Heart right ventricle (tissue), 16 donors: ENCODE data around the gene TWIST2. TPM values are rescaled to one million over a fixed set of nuclear protein-coding genes. Genes with fewer than 3 reads are reported as not detected.

ENCODE experiments used
- ATAC-seq, 8 donors: fragments of 200-7000 bp; cut with Tn5 transposase; one replicate each; pipeline ENCODE4 v1.9.1; 2020; ENCODE audit warnings: mild to moderate bottlenecking in 8 of 8, moderate library complexity in 8 of 8, moderate number of reproducible peaks in 1 of 8
- DNase-seq, 2 donors: peaks; one replicate each; pipeline ENCODE4 v3.0.0-alpha.2; 2020
- H3K27ac ChIP-seq, 10 donors: fragments of 200-600 bp; sonication (generic) in 2 of 10; one replicate each; pipeline versions ENCODE4 v1.5.0 to v1.8.0; 2020 to 2022; ENCODE audit warnings: mild to moderate bottlenecking in 3 of 10
- H3K27me3 ChIP-seq, 7 donors: fragments of 200-600 bp; one replicate each; pipeline ENCODE4 v1.8.0; 2021 to 2022; ENCODE audit warnings: mild to moderate bottlenecking in 2 of 7
- H3K36me3 ChIP-seq, 9 donors: fragments of 200-600 bp; sonication (generic) in 1 of 9; one replicate each; pipeline versions ENCODE4 v1.5.0 to v1.8.0; 2020 to 2022; ENCODE audit warnings: mild to moderate bottlenecking in 2 of 9
- H3K4me1 ChIP-seq, 9 donors: fragments of 200-600 bp; sonication (generic) in 1 of 9; one replicate each; pipeline versions ENCODE4 v1.5.0 to v1.8.0; 2020 to 2022; ENCODE audit warnings: mild to moderate bottlenecking in 4 of 9
- H3K4me3 ChIP-seq, 10 donors: fragments of 200-600 bp; sonication (generic) in 2 of 10; one replicate each; pipeline versions ENCODE4 v1.5.0 to v1.8.0; 2020 to 2022; ENCODE audit warnings: mild to moderate bottlenecking in 7 of 10, moderate library complexity in 2 of 10
- H3K9me3 ChIP-seq, 11 donors: fragments of 200-600 bp in 10 of 11; sonication (generic) in 2 of 11; one replicate each; pipeline versions ENCODE4 v1.5.0 to v1.8.0; 2013 to 2022; ENCODE audit warnings: mild to moderate bottlenecking in 2 of 11, control low read depth in 1 of 11, moderate library complexity in 1 of 11
- CTCF ChIP-seq, 9 donors: fragments of 200-600 bp; sonication (generic) in 2 of 9; IDR thresholded peaks; one replicate each; pipeline versions ENCODE4 v1.5.0 to v1.8.0; 2021 to 2022; ENCODE audit warnings: antibody characterized with exemption in 9 of 9, mild to moderate bottlenecking in 5 of 9, moderate library complexity in 1 of 9
- WGBS, 2 donors: extraction: QIAGEN DNeasy Blood & Tissue Kit; methylation state at CpG; one replicate each; pipeline ENCODE4 v1.1.7; 2013; ENCODE audit warnings: inconsistent platforms in 1 of 2; 5-methylcytosine and 5-hydroxymethylcytosine counted together
- intact Hi-C, 10 donors: fragments of 100-400 bp; cut with DNase I; formaldehyde crosslinking; loops; one replicate each; pipeline versions ENCODE4 v1.11.1 to v1.14.2; 2022
- polyA plus RNA-seq, 2 donors: library from polyadenylated mRNA; stranded (reverse); fragments of 200-250 nt; gene quantifications; one replicate each; pipeline ENCODE4 v1.2.3, GENCODE V29; 2013
- total RNA-seq, 10 donors: library from RNA; stranded (reverse); fragmentation: NEBNext Ultra II Directional in 3 of 10; extraction: Animal tissue kit (Norgen Biotek cat#: 25700) in 3 of 10; gene quantifications; one replicate each; pipeline versions ENCODE4 v1.2.1 to v1.2.4, GENCODE V29; 2021 to 2023
- donor health status: Arrhythmogenic right ventricular cardiomyopathy.
- donor health status: ischemic (EF 13 %, LVEDD 7.1; RV severe dilation, severe dysfunction).
- donor health status: healthy with polysubstance abuse.
- donor health status: DM: no; HTN: yes; CAD: no.
- donor health status: DM: no; HTN: no; CAD: no.
- donor health status: ischemic (EF 25% LVEDD 6.9; RV normal size, moderate dysfunction).
- donor health status: ischemic (EF 25% LVEDD 5.7; RV mildly dilated, moderate dysfunction).
- donor health status: healthy.
- donor health status: DM: yes; HTN: yes; CAD: no.
- donor health status: Ischemic cardiomyopathy.
- donor health status: ischemic (EF 35%, LVEDD 5.7; RV mildly dilated, moderate dysfunction).
- donor health status: nonischemic (EF 11% LVEDD 7.7; RV severe dilation, severe dysfunction).
- donor health status: DM: yes; HTN: yes; CAD: no.
- donor health status: PGD.
- donor health status: ischemic (EF 29% LVEDD 5.4; RV normal size, mild dysfunction).
- donor health status: nonischemic (EF 23%, LVEDD 6.1; RV moderate dilation, normal function).

TWIST2 gene
- total and polyA plus RNA-seq, 12 donors, result 0.19 to 3.5 (median 1.1) TPM

DNA sequence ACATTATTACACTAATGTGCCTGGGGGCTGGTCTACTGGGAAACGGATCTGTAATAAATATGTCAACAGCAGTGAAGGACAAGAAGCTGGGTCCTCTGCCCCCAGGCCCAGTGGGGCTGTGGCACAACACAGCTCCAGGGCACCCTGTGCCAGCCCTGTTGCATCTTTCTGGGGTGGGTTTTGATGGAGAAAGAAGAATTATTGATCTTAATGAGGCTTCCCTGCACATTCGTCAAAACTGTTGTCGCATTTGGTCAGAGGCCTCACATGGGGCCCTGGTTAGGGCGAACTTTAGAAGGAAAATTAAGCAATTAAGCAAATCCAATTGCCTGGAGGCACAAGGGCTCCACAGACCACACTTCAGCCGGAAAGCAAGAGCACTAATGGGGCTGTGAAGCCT lies 30.0 kb upstream of the TWIST2 start:
- peaks cover 0 to 78% (median 39%) of the 10 kb centered on the region in 7 donors for H3K27me3 ChIP-seq
- no peak for DNase-seq
- no peak for ATAC-seq
- no peaks in the 10 kb centered on the region for H3K4me1 ChIP-seq
- no peak for TF ChIP-seq CTCF (IDR thresholded peaks at IDR 0.05)
- H3K27ac ChIP-seq, result no peak overlapping the region
- no peaks in the 10 kb centered on the region for H3K36me3 ChIP-seq
- intact Hi-C loops, result no loop called here
- WGBS, 2 donors, result 66 to 67% methylated on average over 5 of the region's 5 CpGs
- no peak overlapping the region for H3K4me3 ChIP-seq
- H3K9me3 ChIP-seq, result peaks cover 0 to 2% (median 0%) of the 10 kb centered on the region in 11 donors

GRCh38 chr2:238818561-238818960 lies 29.3 kb upstream of the TWIST2 start:
- ATAC-seq, result no peak
- H3K36me3 ChIP-seq, result no peaks in the 10 kb centered on the region
- H3K9me3 ChIP-seq, result peaks cover 0 to 4% (median 0%) of the 10 kb centered on the region in 11 donors
- no peaks in the 10 kb centered on the region for H3K4me1 ChIP-seq
- intact Hi-C loops, result no loop called here
- no peak overlapping the region for H3K4me3 ChIP-seq
- no peak for TF ChIP-seq CTCF (IDR thresholded peaks at IDR 0.05)
- 54 to 60% methylated on average over 2 of the region's 2 CpGs for WGBS, 2 donors
- H3K27ac ChIP-seq, result no peak overlapping the region
- no peak for DNase-seq
- peaks cover 0 to 78% (median 39%) of the 10 kb centered on the region in 7 donors for H3K27me3 ChIP-seq

- Histone ChIP-seq H3K36me3 (no peaks in the 10 kb centered on the region), H3K4me1 (no peaks in the 10 kb centered on the region), H3K9me3 (peaks cover 0 to 20% (median 8%) of the 10 kb centered on the region in 11 donors), H3K27ac (no peak overlapping the region), H3K27me3 (peaks cover 0 to 68% (median 39%) of the 10 kb centered on the region in 7 donors), H3K4me3 (no peak overlapping the region)
- intact Hi-C loops, result no loop called here
- no peak for DNase-seq
- 47 to 81% methylated on average over 1 of the region's 1 CpG for WGBS, 2 donors
- no peak for ATAC-seq
- TF ChIP-seq CTCF (IDR thresholded peaks at IDR 0.05), result no peak
These were observed 27.7 kb upstream of the TWIST2 start for GRCh38 chr2:238820197-238820596.

- no peak overlapping the region for H3K27ac ChIP-seq
- 58 to 63% methylated on average over 6 of the region's 6 CpGs for WGBS, 2 donors
- no peak overlapping the region for H3K4me3 ChIP-seq
- H3K27me3 ChIP-seq, result peaks cover 0 to 63% (median 35%) of the 10 kb centered on the region in 7 donors
- H3K9me3 ChIP-seq, result peaks cover 0 to 27% (median 8%) of the 10 kb centered on the region in 11 donors
- TF ChIP-seq CTCF (IDR thresholded peaks at IDR 0.05), result no peak
- no peaks in the 10 kb centered on the region for H3K36me3 ChIP-seq
- DNase-seq (no peak), ATAC-seq (no peak)
- H3K4me1 ChIP-seq, result no peaks in the 10 kb centered on the region
- intact Hi-C loops, result no loop called here
These were observed 27.0 kb upstream of the TWIST2 start for GRCh38 chr2:238820916-238821315.
